ENCODE measurements around the gene CLIC5.

The CLIC5 gene

DNA sequence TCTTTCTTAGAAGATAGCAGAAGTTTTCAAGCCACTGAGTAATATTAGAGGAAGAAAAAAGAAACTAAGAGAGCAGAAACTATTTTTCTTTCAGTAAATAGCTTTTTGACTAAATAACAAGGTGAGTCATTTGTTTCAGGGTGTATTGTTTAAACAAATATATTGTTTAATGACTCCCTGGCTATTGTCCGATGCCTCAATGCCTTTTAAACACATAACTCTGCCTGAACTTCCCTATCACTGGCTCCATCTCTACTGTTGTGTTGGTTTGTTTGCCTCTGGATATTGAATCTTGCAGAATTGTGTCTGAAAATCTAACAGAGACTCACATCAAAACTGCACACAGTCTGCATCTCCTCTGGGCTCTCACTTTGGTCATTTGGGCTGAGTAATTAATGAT, 19.6 kb upstream of the CLIC5 start:
- DNase-seq (ENCODE audit: low spot score), result no peak

DNA sequence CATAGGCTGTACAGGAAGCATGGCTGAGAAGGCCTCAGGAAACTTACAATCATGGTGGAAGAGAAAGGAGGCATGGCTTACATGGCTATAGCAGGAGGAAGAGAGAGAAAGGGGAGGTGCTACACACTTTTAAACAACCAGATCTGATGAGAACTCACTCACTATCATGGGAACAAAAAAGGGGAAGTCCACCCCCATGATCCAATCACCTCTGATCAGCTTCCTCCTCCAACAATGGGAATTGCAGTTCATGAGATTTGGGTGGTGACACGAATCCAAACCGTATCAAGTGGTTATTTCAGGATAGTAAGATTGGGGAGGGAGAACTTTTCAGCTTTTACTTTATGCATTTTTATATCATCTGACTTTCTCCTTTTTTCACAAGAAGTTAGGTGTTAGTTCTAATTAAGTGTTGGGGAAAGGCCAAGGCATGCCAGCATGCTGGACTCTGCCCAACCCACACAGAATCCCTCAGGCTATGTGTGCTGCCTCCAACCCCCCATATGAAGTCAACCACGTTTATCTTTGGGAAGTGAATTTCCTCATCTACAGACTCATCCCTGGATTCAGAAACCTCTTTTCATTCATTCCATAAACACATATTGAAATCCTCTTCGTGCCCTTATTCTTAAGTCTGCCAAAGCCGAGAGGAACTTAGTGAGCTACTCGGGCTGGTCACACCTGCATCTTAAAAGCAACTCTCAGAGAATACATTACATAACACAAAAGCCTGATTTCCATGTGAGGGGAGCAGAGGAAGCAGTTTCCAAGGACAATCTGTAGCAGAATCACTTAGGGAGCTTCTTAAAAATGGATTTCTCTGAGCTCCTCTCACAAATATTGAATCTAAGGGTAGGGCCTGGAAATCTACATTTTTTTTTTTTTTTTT, 16.7 kb upstream of the CLIC5 start:
- DNase-seq (ENCODE audit: low spot score), result no peak

DNA sequence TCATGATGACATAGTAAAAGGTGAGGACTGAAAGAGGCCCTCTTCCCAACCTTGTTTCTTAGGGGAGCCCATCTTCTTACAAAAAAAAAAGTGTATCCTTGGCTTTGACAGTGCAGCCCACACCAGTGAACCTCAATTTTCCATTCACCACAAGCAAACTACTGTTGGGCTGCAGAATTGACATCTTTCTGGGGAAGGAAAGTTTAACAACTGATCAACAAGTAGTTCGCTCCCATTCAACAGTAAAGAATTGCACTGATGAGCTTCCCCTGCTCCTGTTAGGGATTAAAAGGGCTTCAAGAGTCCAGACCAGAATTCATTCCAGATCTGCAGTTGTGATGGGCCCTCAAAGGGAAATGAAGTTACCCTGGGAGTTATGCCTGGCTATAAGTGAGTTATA, 13.9 kb upstream of the CLIC5 start:
- DNase-seq (ENCODE audit: low spot score), result no peak

DNA sequence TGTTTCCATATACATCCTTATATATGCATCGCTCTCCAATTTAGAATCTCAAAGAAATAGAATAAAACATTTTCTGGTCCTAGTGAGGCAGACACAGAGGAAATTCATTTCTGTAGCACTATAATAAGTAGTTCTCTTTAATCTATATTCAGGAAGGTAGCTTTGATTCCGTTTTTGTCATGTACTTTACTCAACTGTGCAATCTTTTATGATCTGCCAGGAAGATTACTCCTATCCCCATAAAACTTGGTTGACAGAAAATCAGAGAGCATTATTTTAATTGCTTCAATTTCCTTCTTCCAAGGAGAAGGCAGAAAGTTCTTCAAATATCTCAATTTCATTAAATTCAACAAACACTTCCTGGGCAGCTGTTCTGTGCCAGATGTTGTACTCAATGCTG, 10.6 kb upstream of the CLIC5 start:
- no peak for DNase-seq (ENCODE audit: low spot score)

DNA sequence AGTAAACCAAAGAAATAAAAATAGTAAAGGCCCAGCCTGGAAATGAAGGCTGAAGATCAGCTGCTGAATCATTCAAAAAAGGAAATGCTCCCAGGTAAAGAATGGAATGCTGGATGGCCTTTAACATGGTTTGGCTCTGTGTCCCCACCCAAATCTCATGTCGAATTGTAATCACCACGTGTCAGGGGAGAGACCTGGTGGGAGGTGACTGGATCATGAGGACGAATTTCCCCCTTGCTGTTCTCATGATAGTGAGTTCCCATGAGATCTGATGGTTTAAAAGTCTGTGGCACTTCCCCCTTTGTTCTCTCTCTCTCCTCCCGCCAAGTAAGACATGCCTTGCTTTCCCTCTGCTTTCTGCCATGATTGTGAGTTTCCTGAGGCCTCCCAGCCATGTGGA, 9.9 kb upstream of the CLIC5 start:
- no peak for DNase-seq (ENCODE audit: low spot score)

DNA sequence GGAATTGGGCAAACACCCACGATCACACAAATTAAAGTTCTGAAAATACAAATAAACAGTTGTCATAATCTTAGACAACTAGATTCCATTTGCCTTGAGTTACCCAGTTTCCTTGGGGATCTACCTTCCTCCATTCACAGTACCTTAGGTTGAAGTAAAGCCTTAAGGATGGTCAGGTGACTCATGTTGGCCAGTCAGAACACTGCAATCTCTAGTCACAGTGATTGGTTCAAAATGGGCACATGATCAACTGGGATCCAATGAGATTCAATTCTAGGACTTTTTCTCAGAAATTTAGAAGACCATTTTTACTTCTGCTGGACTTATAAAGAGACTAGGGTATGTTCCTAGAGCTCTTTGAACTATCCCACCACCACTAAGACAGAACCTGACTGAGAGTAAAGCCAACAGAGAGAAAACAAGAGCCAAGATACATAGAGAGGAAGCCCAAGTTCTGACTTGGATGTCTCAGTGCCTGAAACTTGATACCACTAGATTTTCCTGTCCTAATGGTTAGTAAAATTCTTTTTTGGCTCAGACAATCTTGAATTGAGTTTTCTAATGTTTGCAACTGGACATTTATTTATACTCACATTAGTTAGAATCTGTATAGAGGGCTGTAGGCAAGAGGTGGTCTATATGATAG, 8.6 kb upstream of the CLIC5 start:
- no peak for DNase-seq (ENCODE audit: low spot score)

DNA sequence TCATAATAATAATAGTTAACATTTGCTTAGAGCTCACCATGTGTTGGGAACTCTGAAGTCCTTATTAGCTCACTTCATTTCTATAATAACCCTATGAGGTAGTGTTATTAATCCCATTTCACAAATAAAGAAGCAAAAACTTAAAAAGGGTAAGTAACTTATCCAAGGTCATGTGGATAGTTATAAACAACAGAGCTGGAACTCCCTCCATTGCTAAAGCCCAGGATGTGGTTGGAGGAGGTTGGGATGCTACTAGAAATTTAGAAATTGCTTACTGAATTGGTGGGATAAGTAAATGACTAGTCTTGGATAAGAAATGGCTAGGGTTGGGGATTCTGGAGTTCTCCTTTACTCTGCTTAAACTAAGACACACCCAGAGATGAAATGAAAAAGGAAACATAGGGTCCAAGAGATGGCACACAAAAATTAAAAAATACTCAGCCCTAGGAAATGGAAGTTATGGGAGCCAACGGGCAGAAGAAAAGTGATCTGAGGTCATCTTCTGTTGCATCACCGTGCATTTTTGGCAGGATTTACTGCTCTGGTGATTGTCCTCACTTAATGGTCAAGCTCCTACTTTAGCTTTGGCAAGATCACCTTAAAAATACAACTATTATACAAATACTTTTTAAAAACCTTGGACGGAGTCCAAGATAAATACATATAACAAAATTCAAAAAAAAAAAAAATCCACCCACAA, 7.7 kb upstream of the CLIC5 start:
- DNase-seq (ENCODE audit: low spot score), result no peak

DNA sequence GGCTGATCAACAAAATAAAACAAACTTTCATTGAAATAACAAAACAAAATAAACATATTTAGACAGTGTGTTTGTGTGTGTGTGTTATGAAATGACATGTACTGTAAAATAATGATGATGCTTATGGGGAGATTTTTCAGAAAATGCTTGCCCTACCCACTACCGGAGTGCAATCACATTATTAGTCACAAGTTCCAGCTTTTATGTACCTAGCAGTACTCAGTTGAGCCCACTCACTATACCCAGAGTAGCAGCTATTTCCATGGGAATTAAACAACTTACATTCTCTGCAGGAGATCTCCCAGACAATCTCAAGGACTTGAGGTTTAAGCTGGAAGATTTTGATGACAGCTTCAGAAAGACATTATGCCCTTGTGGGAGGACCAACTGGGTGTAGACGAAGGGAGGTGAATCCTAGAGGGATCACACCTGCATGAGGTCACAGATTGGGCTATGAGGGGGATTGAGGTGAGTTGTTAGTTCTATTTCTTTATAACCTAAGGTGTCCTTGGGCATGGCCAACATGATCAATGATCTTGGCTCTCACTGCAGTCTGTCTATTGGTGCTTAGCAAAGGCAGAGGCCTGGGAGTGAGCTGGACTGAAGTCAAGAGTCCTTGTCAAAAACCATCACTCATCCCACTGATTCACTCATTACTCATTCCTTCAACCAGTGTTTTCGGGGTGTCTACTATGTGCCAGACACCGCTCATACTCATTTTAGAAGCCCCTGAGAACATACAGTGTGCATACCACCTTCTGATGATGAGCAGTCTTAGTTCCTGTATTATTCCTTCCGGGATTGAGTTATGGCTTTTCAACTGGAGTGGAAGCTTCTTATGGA, 6.7 kb upstream of the CLIC5 start:
- no peak for DNase-seq (ENCODE audit: low spot score)

DNA sequence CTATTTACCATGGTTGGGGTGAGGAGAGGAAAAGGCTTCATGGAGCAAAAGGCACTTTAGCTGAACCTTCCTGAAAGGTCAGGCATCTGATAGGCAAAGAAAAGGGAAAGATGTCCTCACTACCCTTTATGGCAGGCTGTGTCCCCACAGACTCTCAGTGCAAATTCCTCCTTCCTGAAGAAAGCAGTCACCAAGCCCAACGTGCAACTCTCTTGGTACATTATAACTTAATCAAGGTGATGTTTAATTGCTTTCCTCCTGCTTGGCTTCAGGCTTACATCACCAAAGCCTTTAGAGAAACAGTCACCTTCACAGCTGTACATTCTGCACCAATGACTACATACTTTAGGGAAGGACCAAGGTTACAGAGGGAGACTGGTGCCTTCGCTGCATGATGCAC, 2.1 kb upstream of the CLIC5 start:
- DNase-seq (ENCODE audit: low spot score), result no peak

DNA sequence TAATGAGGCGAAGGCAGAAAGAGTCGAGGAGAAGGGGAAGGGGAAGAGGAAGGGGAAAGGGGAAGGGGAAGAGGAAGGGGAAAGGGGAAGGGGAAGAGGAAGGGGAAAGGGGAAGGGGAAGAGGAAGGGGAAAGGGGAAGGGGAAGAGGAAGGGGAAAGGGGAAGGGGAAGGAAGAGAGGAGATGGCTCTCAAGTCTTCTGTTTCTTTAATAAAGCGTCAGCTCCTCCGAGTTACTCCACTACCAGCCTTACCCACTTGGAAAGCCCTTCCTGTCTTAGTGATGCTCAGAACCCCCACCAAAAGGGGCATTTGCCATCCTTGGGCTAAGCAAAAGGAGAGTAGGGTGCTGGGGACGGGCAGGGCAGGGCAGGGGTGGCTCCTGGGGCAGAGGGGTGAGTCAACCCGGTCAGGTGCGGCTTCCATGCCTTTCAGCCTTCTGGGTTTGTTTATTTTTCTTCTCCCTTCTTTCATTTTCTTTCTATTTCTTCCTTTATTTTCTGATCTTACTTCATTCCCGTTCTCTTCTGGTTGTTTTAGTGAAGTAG, 476 bp upstream of the CLIC5 start:
- DNase-seq (ENCODE audit: low spot score), result no peak

DNA sequence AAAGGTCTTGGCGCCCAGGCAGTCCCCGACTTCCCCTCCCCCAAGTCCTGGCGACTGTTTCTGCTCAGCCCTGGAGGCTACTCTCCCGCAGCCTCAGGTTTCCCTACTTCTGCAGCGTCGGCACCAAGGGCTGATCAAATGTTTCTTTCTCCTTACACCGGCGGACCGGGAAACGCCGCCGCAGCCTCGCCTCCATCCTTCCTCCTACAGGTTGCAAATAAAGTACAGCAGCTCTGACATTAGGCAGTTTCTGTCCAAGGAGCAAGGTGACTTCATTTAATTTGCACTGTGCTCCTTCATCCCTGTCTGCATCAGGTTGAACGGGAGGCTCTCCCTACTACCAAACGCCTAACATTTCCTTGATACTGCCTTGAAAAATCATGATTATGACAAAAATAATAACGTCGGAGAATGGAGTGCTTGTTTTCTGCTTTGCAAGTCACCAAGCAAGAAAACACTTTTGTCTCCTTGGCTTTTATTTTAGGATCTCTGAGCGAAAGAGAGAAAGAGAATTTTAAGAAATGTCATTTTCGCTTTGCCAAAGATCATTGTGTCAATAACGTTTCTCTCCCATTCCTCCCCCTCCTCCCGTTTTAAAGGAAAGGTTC, 1.0 kb downstream of the CLIC5 start:
- no peak for DNase-seq (ENCODE audit: low spot score)

DNA sequence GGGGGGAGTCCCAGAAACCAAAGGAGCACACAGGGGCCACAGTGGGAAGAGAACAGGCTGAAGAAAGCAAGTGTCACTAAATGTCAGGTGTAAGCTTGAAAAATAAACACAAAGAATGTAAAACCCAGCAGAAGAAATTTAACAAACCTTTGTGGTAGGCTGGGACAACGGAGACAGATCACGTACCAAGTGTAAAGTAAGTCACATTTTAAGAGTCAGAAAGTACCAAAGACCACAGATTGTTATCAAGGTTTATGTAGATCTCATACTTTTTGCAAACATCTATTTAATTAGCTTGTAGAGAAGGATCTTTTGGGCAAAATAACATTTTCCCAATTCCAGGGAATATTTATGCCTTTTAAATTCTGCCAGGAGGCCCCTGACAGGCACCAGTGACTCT, 1.6 kb downstream of the CLIC5 start:
- no peak for DNase-seq (ENCODE audit: low spot score)

DNA sequence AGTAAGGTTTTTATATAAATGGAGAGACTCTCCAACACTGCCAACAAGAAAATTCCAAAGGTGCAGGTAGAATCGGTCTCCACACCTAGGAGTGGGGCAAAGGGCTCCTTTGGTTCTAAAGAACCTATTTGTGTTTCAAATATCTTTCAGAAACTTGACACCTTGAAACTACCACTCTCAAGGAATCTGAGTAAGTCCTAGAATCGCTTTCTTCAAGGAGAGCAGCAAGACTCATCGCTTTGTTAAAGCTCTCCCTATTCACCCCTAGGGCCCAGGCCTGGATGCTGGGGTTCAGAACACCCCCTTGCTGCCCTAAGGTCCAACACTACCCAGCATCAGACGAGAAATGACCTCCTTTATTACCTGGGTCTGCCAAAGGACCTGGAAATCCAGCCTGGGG, 2.0 kb downstream of the CLIC5 start:
- DNase-seq (ENCODE audit: low spot score), result no peak

DNA sequence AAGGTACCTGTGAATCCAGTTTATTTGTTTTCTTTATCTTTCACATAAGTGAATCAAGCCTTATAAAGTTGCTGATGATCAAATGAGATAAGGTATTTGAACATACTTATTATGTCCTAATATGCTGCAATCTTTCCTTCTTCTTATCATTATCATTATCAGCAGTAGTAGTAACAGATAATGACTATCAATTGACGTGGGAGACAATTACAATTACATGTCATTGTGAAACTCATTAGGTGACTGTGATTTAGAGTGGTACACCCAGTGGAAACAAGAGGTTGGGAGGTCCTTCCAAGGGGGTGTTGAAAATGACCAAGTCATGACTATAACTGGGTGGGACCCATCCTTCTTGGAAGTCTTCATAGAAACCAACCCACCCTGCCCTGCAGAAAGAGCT, 2.8 kb downstream of the CLIC5 start:
- no peak for DNase-seq (ENCODE audit: low spot score)

DNA sequence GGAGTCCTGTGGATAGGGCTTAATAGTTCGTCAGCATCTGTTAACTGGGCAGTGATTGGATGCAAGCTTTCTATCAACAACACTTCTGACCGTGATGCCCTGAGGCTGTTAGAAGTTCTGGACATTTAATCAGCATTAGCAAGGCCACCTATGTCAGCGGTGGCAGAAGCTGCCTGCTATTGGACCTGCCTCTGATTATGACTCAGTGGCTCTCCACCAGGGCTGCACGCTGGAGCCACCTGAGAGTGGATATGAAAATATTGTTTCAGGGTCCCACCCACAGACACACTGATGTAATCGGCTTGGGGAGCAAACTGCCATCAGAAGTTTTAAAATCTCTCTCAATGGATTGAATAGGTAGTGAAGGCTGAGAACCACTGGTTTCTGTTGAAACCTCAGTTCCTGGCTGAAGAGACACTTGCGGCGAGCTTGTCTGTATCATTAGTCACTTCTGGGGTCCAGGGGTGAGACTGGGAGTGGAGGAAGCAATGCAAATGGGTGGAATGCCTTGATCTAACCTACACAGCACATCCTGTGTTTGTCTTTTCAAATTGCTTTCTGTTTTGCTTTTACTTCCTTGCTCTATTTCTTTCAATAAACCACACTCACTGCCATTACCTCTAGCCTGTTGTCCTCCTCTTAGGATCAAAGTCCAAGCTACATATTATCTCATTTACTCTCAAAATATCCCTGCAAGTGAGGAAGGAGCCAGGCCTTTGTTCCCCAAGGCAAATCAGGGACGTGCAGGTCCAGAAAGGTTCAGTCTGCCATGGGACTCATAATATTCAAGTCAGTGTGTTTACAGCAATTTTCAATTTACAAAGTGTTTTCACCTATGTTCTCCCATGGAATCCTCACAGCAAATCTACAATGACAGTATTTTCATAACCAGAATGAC, 4.2 kb downstream of the CLIC5 start:
- no peak for DNase-seq (ENCODE audit: low spot score)

DNA sequence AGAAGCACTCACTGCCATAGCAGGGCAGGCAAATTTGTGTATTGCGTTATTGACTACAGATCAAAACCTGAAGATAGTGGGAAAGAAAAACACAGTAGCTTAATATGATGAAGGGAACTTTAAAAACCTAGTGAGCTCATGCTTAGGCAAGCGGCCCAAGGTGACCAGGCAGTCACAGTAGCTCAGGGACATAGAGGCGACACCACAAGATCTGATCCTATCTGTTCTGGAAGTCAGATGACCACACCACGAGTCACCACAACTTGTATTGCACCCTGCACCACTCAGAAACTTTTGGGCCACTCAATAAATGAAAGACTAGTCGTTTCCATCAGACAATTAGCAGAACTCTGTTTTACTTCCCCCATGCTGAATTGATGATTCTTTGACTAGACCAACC, 4.9 kb downstream of the CLIC5 start:
- DNase-seq (ENCODE audit: low spot score), result no peak

DNA sequence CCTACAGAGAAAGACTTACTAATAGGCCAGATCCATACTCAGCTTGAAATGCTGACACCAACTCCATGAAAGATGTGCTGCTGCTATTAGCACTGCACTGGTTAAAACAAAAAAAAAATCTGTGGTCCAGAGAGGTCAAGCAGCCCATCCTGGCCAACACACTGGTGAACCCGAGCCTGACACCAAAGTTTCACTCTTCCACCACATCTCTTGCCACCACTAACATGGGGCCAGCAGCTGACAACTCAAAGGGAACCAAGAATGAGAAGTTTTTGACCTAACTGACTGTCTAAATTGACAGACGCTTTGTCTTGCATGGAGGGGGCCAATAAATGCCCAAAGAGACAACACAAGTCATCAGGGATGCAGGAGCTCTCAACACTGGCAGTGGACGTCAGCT, 5.4 kb downstream of the CLIC5 start:
- no peak for DNase-seq (ENCODE audit: low spot score)

DNA sequence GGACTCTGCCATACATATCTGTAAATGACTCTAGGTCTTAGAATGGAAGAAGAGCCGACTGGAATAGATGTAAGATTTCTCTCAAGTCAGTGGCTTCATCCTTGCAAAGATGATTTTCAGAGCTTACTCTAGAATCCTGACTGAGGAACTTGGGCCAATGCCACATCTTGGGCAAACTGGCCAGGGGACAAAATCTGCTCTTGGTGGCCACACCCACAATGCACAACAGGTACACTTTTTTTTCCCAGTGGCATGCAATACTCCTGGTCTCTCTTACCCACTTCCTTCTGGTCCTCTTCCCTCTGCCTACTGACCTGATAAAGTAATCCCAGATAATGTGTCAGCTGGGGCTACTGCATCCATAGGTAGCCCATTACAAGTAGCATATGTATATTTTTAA, 13.4 kb downstream of the CLIC5 start:
- no peak for DNase-seq (ENCODE audit: low spot score)

DNA sequence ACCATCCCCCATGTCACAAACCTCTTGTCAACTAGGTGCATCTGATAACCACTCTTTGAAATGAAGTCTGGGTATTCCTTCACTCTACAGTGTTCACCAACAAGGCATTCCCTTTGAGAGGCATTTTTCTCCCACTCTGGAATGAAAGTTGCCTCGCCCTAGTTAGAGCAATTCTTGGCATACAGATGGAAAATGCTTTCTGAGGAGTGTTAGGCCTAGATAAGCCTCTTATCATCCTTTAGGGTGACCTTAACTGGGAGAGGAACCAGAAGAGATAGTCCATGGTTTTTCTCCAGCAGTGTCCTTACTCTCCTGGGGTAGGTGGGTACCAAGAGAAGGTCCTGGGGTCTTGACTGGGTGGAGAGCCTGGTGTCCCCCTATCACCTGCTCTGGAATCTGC, 14.8 kb downstream of the CLIC5 start:
- DNase-seq (ENCODE audit: low spot score), result no peak

DNA sequence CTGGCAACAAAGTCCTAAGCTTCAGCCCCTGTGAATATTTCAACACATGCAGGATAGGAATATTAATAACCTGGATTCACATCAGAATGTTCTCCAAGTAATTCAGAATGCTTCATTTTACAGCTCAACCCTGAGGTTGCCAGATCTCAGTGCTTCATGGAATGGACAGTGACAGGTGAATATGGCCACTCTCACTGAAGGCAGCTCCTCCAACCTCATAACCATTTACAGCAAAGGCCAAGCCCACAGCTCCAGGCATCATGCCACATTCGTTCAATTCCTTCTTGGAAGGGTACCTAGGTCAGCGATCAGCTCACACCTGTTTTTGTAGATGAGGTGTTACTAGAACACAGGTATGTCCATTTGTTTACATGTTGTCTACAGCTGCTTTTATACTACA, 17.1 kb downstream of the CLIC5 start:
- no peak for DNase-seq (ENCODE audit: low spot score)

Measured in hematopoietic multipotent progenitor cell treated with erythropoietin and hydrocortisone succinate and interleukin-3 and kit ligand, for 17 days (in vitro differentiated cells).